GM06990 (cell line): ENCODE results near the gene VWF.
"Not testable (repeated sequence)": the region's sequence is repeated elsewhere in the genome, so short reads cannot be mapped to it uniquely, and the experiment has no call there.

Experiments
- DNase-seq: peaks from one replicate; pipeline ENCODE4 v3.0.0-alpha.2; 2011; ENCODE audit not compliant: insufficient read length; ENCODE audit errors: extremely low read depth
- H3K27me3 ChIP-seq: replicated peaks from 2 replicates; pipeline ENCODE4 v1.6.0; 2011; ENCODE audit warnings: low read length; ENCODE audit not compliant: control insufficient read depth, insufficient read depth
- H3K36me3 ChIP-seq: 2 replicates; pipeline ENCODE4 v1.5.1; 2011; ENCODE audit warnings: low read length; ENCODE audit not compliant: control insufficient read depth, insufficient read depth
- H3K4me3 ChIP-seq: replicated peaks from 2 replicates; pipeline ENCODE4 v1.5.1; 2011; ENCODE audit warnings: low read depth, mild to moderate bottlenecking, control low read depth, low read length
- CTCF ChIP-seq: IDR thresholded peaks from 2 replicates; pipeline ENCODE4 v1.5.1; 2011; ENCODE audit warnings: low read length, control low read depth, mild to moderate bottlenecking, inconsistent platforms; ENCODE audit not compliant: insufficient read depth, poor library complexity, severe bottlenecking

Gene VWF

GRCh38 chr12:6166808-6167207, 42.3 kb upstream of the VWF start:
- Histone ChIP-seq H3K4me3 (no peak overlapping the region), H3K27me3 (peaks cover 2% of the 10 kb centered on the region), H3K36me3 (no peaks in the 10 kb centered on the region)
- DNase-seq: no peak
- TF ChIP-seq CTCF: no peak

- no peak for DNase-seq
- no peak for TF ChIP-seq CTCF
- Histone ChIP-seq H3K27me3 (peaks cover 2% of the 10 kb centered on the region), H3K36me3 (no peaks in the 10 kb centered on the region), H3K4me3 (no peak overlapping the region)
Observed at GRCh38 chr12:6165395-6165794, 40.9 kb upstream of the VWF start.

- no peaks in the 10 kb centered on the region for H3K36me3 ChIP-seq
- H3K4me3 ChIP-seq: no peak overlapping the region
- no peaks in the 10 kb centered on the region for H3K27me3 ChIP-seq
- TF ChIP-seq CTCF: no peak
- no peak for DNase-seq
Observed at GRCh38 chr12:6163416-6164060, 39.1 kb upstream of the VWF start.

- Histone ChIP-seq H3K27me3 (no peaks in the 10 kb centered on the region), H3K36me3 (no peaks in the 10 kb centered on the region), H3K4me3 (no peak overlapping the region)
- TF ChIP-seq CTCF: no peak
- no peak for DNase-seq
Observed at GRCh38 chr12:6161124-6161882, 36.8 kb upstream of the VWF start.

GRCh38 chr12:6160049-6160649, 35.7 kb upstream of the VWF start:
- H3K4me3 ChIP-seq, DNase-seq, H3K27me3 ChIP-seq, H3K36me3 ChIP-seq: not testable (repeated sequence)

GRCh38 chr12:6159166-6160011, 34.9 kb upstream of the VWF start:
- H3K36me3 ChIP-seq, DNase-seq, H3K4me3 ChIP-seq, H3K27me3 ChIP-seq: not testable (repeated sequence)
